Cardiac muscle cell (in vitro differentiated cells and primary cell): ENCODE results near the gene MIGA1. TPM values are rescaled to one million over a fixed set of nuclear protein-coding genes. Genes with fewer than 3 reads are reported as not detected.

Experiments used
- DNase-seq, 2 donors: peaks; one replicate each; pipeline versions ENCODE4 v3.0.0 to v3.0.0-alpha.2; 2010 to 2017; ENCODE audit warnings: low read depth in 1 of 2, low spot score in 1 of 2
- H3K27ac ChIP-seq: fragments of 200-600 bp; sonication (generic); 2 replicates; pipeline ENCODE4 v1.5.1; 2016
- H3K27me3 ChIP-seq: fragments of 200-600 bp; sonication (generic); 2 replicates; pipeline ENCODE4 v1.6.0; 2016; ENCODE audit warnings: control low read depth
- H3K36me3 ChIP-seq: fragments of 200-600 bp; sonication (generic); 2 replicates; pipeline ENCODE4 v1.5.1; 2016; ENCODE audit warnings: control low read depth
- H3K4me1 ChIP-seq: fragments of 200-600 bp; sonication (generic); 2 replicates; pipeline ENCODE4 v1.8.1; 2017; ENCODE audit warnings: low read depth, mild to moderate bottlenecking, mixed run types
- H3K4me3 ChIP-seq: fragments of 200-600 bp; sonication (generic); 2 replicates; pipeline ENCODE4 v1.5.1; 2016; ENCODE audit warnings: mild to moderate bottlenecking
- H3K9me3 ChIP-seq: fragments of 200-600 bp; sonication (generic); 2 replicates; pipeline ENCODE4 v1.5.1; 2017; ENCODE audit warnings: low read depth, mild to moderate bottlenecking, control low read depth
- polyA plus RNA-seq: library from polyadenylated mRNA; unstranded; fragments of >200 nt; fragmentation: Nextera tagmentation; extraction: Ambion mirVana; gene quantifications from 2 replicates; pipeline ENCODE4 v1.2.1, GENCODE V29; 2016
- total RNA-seq: library from RNA; depleted of rRNA; stranded (reverse); fragments of >200 nt; gene quantifications from 2 replicates; pipeline ENCODE4 v1.2.3, GENCODE V29; 2016
- TF ChIP-seq, protein P1 (sequence below): IDR thresholded peaks from 2 replicates; pipeline ENCODE4 v1.5.1; 2012; ENCODE audit warnings: low read depth, mild to moderate bottlenecking, low read length

MIGA1 gene
- total and polyA plus RNA-seq, 2 experiments from 2014 or later: 4.9 to 7.5 TPM

DNA sequence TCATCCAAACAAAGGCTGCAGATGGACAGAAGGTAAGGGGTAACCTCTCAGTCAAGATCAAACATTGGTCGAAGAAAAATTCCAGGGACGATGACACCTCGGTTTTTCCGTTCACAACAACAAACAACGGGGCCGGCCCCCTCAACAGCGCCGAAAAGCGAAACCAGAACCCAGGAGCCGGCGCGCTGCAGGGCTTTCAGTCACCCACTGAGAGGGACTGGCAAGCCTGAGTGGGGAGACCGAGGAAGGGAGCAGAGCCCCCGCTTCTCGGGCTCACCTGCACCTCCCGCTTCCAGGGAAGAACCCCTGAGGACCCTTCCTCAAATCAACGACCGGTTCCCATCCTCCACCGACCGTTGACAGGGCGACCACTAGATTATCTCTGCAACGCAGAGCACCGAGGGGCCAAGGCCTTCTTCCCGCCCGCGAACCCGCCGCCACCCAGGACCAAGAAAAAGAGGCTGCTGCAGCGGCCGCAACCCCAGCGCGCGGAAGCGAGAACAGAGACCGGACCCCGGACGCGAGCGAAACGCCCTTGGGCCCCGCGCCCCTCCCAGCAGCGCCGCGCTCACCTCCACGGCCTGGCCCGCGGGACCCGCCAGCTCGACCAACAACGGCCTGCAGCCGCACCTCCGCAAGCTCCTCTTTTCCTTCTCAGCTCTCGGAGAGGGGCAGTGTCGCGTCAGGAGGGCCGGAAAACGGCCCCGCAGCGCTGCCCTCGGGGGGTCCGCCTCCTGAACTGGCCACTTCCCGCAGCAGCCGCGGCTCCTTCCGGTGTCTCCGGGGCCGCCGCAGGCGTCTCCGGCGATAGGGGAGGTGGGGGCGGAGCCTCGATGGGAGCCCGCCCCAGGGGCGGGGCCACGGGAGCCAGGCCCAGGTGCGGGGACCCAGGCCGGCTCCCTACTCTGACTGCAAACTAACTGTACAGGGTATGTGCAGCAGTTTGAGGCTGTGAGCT lies 20.1 kb upstream of the MIGA1 start, which contains the start of gene USP33:
TSS of gene USP33 (minus strand) at position 782 of the 958 bp plus-strand sequence. CDS start 18,155 bp downstream, outside the sequence.
- TF ChIP-seq, protein P1, sequence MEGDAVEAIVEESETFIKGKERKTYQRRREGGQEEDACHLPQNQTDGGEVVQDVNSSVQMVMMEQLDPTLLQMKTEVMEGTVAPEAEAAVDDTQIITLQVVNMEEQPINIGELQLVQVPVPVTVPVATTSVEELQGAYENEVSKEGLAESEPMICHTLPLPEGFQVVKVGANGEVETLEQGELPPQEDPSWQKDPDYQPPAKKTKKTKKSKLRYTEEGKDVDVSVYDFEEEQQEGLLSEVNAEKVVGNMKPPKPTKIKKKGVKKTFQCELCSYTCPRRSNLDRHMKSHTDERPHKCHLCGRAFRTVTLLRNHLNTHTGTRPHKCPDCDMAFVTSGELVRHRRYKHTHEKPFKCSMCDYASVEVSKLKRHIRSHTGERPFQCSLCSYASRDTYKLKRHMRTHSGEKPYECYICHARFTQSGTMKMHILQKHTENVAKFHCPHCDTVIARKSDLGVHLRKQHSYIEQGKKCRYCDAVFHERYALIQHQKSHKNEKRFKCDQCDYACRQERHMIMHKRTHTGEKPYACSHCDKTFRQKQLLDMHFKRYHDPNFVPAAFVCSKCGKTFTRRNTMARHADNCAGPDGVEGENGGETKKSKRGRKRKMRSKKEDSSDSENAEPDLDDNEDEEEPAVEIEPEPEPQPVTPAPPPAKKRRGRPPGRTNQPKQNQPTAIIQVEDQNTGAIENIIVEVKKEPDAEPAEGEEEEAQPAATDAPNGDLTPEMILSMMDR: no peak
- DNase-seq: peak; percentile 82 to 94
- Histone ChIP-seq H3K27me3 (no peaks in the 10 kb centered on the region), H3K27ac (peak within 1 kb of the TSS; percentile 90), H3K36me3 (no peaks in the 10 kb centered on the region), H3K4me3 (peak within 1 kb of the TSS; percentile 70), H3K4me1 (peaks cover 7% of the 10 kb centered on the region), H3K9me3 (no peaks in the 10 kb centered on the region)

DNA sequence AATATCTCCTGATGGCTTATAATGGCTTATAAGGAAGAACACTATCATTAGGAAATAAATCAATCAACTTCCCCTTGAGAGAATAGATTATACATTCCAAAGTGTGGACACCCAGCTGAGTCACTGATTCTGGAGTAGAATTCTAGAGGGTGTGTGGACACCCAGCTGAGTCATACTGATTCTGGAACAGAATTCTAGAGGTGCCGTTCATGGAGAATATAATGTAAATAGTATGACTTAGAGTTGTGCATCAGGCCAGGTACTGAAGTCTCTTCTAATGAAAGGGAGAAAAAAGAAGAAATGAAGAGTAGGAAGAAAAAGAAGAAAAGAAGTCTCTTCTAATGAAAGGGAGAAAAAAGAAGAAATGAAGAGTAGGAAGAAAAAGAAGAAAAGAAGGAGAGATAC lies 17.4 kb upstream of the MIGA1 start:
- H3K4me3 ChIP-seq: no peak overlapping the region
- H3K27ac ChIP-seq: no peak overlapping the region
- H3K4me1 ChIP-seq: peaks cover 7% of the 10 kb centered on the region
- TF ChIP-seq, protein P1: no peak
- no peaks in the 10 kb centered on the region for H3K9me3 ChIP-seq
- no peaks in the 10 kb centered on the region for H3K36me3 ChIP-seq
- no peaks in the 10 kb centered on the region for H3K27me3 ChIP-seq
- peak in 1 of 2 donors; percentile 68 for DNase-seq

DNA sequence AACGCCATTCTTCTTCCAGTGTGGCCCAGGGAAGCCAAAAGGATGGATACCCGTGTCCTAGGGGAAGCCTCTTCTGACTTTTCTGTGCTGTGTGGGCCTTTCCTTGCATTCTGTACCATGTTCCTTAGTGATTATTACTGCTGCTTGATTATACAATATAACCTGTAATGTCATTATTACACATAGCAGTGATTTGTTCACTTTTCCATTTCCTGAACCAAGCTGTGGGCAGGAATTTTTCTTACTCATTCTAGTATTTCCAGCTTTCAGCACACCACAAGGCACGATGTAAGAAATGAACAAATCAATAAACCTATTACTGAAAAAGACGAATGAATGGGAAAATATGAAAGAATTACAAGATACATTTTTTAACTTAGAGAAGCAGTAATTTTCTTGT lies 11.4 kb upstream of the MIGA1 start:
- Histone ChIP-seq H3K36me3 (no peaks in the 10 kb centered on the region), H3K4me3 (no peak overlapping the region), H3K9me3 (no peaks in the 10 kb centered on the region), H3K4me1 (no peaks in the 10 kb centered on the region), H3K27ac (no peak overlapping the region), H3K27me3 (no peaks in the 10 kb centered on the region)
- no peak for DNase-seq
- TF ChIP-seq, protein P1: no peak

DNA sequence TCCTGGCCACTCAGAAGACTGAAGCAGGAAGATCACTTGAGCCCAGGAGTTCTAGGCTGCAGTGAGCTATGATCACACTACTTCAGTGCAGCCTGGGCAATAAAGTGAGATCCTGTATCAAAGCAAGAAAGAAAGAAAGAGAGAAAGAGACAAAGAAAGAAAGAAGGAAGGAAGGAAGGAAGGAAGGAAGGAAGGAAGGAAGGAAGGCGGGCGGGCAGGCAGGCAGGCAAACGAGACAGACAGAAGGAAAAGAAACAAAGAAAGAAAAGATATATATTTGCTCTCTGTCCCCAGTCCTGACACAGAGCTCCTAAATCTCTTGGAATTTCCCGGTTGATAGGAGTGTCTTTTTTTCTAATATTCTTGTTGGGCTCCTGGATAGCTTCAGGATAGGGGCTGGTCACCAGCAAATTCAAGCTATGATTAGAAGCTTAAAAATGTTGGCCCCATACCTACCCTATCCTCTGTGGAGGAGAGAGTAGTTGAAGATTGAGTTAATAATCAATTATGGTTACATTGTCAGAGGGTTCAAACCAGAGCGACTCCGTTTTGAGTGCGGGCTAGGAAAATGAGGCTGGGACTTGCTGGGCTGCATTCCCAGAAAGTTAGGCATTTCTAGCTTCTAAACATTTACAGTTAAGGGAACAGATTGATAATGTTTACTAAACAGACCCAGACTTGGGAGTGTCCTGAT lies 3.3 kb upstream of the MIGA1 start:
- TF ChIP-seq, protein P1: no peak
- H3K27me3 ChIP-seq: no peaks in the 10 kb centered on the region
- no peak overlapping the region for H3K27ac ChIP-seq
- H3K9me3 ChIP-seq: no peaks in the 10 kb centered on the region
- peaks cover 5% of the 10 kb centered on the region for H3K4me1 ChIP-seq
- H3K36me3 ChIP-seq: no peaks in the 10 kb centered on the region
- DNase-seq: no peak
- no peak overlapping the region for H3K4me3 ChIP-seq

DNA sequence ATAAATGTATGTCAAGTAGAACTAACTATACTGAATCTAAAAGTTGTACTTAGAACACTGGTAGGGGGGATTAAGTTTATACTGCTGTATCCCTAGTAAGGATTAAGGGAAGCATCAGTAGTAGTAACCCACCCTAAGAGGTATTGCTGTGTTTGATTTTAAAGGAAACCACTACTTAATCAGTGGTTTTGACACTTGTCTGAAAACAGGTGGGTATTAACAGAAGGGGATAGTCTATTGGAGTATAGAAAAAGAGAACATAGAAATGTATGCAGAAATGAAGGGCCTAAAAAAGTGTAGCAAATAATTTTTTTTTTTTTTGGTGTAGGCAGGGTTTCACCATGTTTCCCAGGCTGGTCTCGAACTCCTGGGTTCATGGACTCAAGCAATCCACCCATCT lies 2.2 kb downstream of the MIGA1 start:
- peaks cover 5% of the 10 kb centered on the region for H3K4me1 ChIP-seq
- no peak overlapping the region for H3K4me3 ChIP-seq
- no peaks in the 10 kb centered on the region for H3K9me3 ChIP-seq
- H3K36me3 ChIP-seq: peaks cover 15% of the 10 kb centered on the region
- H3K27me3 ChIP-seq: no peaks in the 10 kb centered on the region
- H3K27ac ChIP-seq: no peak overlapping the region
- no peak for DNase-seq
- TF ChIP-seq, protein P1: no peak
